Measurements from ENCODE around the gene ADAMTS17.

ADAMTS17 gene

GRCh38 chr15:100277087-100277855 lies 64.5 kb downstream of the ADAMTS17 start:
- DNase-seq (ENCODE audit: low read depth in 1 of 2, low spot score in 1 of 2): no peak

- no peak for DNase-seq (ENCODE audit: low read depth in 1 of 2, low spot score in 1 of 2)
These were observed 65.3 kb downstream of the ADAMTS17 start for GRCh38 chr15:100276506-100276905.

- no peak for DNase-seq (ENCODE audit: low read depth in 1 of 2, low spot score in 1 of 2)
These were observed 66.1 kb downstream of the ADAMTS17 start for GRCh38 chr15:100275641-100276040.

- no peak for DNase-seq (ENCODE audit: low read depth in 1 of 2, low spot score in 1 of 2)
These were observed 71.9 kb downstream of the ADAMTS17 start for GRCh38 chr15:100269831-100270230.

- no peak for DNase-seq (ENCODE audit: low read depth in 1 of 2, low spot score in 1 of 2)
These were observed 75.6 kb downstream of the ADAMTS17 start for GRCh38 chr15:100266166-100266565.

- no peak for DNase-seq (ENCODE audit: low read depth in 1 of 2, low spot score in 1 of 2)
These were observed 76.1 kb downstream of the ADAMTS17 start for GRCh38 chr15:100265641-100266035.

GRCh38 chr15:100264994-100265640 lies 76.7 kb downstream of the ADAMTS17 start:
- DNase-seq (ENCODE audit: low read depth in 1 of 2, low spot score in 1 of 2): no peak

GRCh38 chr15:100263721-100264455 lies 77.9 kb downstream of the ADAMTS17 start:
- no peak for DNase-seq (ENCODE audit: low read depth in 1 of 2, low spot score in 1 of 2)

- DNase-seq (ENCODE audit: low read depth in 1 of 2, low spot score in 1 of 2): no peak
These were observed 78.7 kb downstream of the ADAMTS17 start for GRCh38 chr15:100263031-100263430.

GRCh38 chr15:100261302-100262240 lies 80.2 kb downstream of the ADAMTS17 start:
- no peak for DNase-seq (ENCODE audit: low read depth in 1 of 2, low spot score in 1 of 2)

GRCh38 chr15:100259266-100259665 lies 82.5 kb downstream of the ADAMTS17 start:
- no peak for DNase-seq (ENCODE audit: low read depth in 1 of 2, low spot score in 1 of 2)

GRCh38 chr15:100256970-100257650 lies 84.7 kb downstream of the ADAMTS17 start:
- DNase-seq (ENCODE audit: low read depth in 1 of 2, low spot score in 1 of 2): no peak

GRCh38 chr15:100256101-100256969 lies 85.4 kb downstream of the ADAMTS17 start:
- no peak for DNase-seq (ENCODE audit: low read depth in 1 of 2, low spot score in 1 of 2)

GRCh38 chr15:100255644-100256043 lies 86.1 kb downstream of the ADAMTS17 start:
- DNase-seq (ENCODE audit: low read depth in 1 of 2, low spot score in 1 of 2): no peak

GRCh38 chr15:100254691-100255090 lies 87.1 kb downstream of the ADAMTS17 start:
- no peak for DNase-seq (ENCODE audit: low read depth in 1 of 2, low spot score in 1 of 2)

GRCh38 chr15:100254285-100254684 lies 87.5 kb downstream of the ADAMTS17 start:
- DNase-seq (ENCODE audit: low read depth in 1 of 2, low spot score in 1 of 2): no peak

GRCh38 chr15:100253640-100254039 lies 88.1 kb downstream of the ADAMTS17 start:
- DNase-seq (ENCODE audit: low read depth in 1 of 2, low spot score in 1 of 2): no peak

- no peak for DNase-seq (ENCODE audit: low read depth in 1 of 2, low spot score in 1 of 2)
These were observed 88.9 kb downstream of the ADAMTS17 start for GRCh38 chr15:100252779-100253417.

- DNase-seq (ENCODE audit: low read depth in 1 of 2, low spot score in 1 of 2): no peak
These were observed 89.4 kb downstream of the ADAMTS17 start for GRCh38 chr15:100252359-100252758.
